ENCODE results near the gene PRDM2. TPM values are rescaled to one million over a fixed set of nuclear protein-coding genes. Genes with fewer than 3 reads are reported as not detected.

Gene PRDM2, protein sequence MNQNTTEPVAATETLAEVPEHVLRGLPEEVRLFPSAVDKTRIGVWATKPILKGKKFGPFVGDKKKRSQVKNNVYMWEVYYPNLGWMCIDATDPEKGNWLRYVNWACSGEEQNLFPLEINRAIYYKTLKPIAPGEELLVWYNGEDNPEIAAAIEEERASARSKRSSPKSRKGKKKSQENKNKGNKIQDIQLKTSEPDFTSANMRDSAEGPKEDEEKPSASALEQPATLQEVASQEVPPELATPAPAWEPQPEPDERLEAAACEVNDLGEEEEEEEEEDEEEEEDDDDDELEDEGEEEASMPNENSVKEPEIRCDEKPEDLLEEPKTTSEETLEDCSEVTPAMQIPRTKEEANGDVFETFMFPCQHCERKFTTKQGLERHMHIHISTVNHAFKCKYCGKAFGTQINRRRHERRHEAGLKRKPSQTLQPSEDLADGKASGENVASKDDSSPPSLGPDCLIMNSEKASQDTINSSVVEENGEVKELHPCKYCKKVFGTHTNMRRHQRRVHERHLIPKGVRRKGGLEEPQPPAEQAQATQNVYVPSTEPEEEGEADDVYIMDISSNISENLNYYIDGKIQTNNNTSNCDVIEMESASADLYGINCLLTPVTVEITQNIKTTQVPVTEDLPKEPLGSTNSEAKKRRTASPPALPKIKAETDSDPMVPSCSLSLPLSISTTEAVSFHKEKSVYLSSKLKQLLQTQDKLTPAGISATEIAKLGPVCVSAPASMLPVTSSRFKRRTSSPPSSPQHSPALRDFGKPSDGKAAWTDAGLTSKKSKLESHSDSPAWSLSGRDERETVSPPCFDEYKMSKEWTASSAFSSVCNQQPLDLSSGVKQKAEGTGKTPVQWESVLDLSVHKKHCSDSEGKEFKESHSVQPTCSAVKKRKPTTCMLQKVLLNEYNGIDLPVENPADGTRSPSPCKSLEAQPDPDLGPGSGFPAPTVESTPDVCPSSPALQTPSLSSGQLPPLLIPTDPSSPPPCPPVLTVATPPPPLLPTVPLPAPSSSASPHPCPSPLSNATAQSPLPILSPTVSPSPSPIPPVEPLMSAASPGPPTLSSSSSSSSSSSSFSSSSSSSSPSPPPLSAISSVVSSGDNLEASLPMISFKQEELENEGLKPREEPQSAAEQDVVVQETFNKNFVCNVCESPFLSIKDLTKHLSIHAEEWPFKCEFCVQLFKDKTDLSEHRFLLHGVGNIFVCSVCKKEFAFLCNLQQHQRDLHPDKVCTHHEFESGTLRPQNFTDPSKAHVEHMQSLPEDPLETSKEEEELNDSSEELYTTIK (N-terminal part only)
- 7.2 and 7.4 TPM in 2 replicates for polyA plus RNA-seq (2012; rRNA removed)
- polyA plus RNA-seq (2012; cell fraction: cytosol; rRNA removed) = 6.5 and 6.7 TPM in 2 replicates
- 27.2 and 29.4 TPM in 2 replicates for polyA plus RNA-seq (2012; cell fraction: nucleus; rRNA removed)

DNA sequence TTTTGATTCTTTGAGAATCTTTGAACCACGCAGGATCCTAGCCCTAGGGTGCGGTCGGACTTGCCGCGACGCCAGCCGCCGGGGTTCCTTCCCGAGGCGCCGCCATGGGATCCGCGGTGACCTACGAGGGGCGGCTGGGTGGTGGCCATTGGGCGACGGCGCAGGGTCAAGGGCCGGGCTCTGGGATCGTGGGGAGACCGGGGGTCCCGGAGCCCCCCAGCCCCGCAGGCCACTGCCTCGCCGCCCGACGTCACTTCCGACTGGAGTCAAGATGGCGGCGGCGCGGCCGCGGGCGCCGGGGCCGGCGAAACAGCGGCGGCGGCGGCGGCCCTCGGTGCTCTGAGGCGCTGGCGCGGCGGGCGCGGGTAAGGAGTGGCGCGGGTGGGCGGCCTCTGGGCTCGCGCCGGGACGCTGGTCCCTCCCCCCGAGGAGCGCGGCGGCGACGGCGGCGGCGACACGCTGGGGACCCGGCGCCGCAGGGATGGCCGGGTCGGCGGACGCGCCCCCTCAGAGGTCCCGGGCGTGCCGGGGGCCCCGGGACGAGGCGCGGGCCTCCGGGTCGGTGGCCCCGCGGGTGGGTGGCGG, at the start of gene PRDM2:
Gene PRDM2 (plus strand): TSS at position 253 of the 585 bp plus-strand sequence. CDS start 15,418 bp downstream, outside the sequence.
- no peaks in the 10 kb centered on the region for H3K36me3 ChIP-seq (replicated peaks in 1 of 2; ENCODE audit: control insufficient read depth in 1 of 2, insufficient read depth in 2 of 2, low read length in 1 of 2)
- no peaks in the 10 kb centered on the region for H4K20me1 ChIP-seq (ENCODE audit: insufficient read depth)
- H3K27ac ChIP-seq (ENCODE audit: low read depth in 2 of 2, low read length in 1 of 2) = peak within 1 kb of the TSS in 1 of 2 experiments; percentile 29; a peak in 1 of 4 replicates
- POLR2A ChIA-PET = no interaction called here
- peaks cover 13% of the 10 kb centered on the region for H3F3A ChIP-seq (replicated peaks; ENCODE audit: insufficient read depth)
- peaks cover 4% of the 10 kb centered on the region; the same call in 1 of the 2 replicates for H3K79me2 ChIP-seq (ENCODE audit: insufficient read depth)
- 25% methylated on average over 4 of the region's 87 CpGs for whole genome bisulfite sequencing (ENCODE audit: low lambda C conversion rate)
- peak within 1 kb of the TSS; percentile 87 for H3K4me2 ChIP-seq
- H3K27me3 ChIP-seq (ENCODE audit: insufficient read depth) = peaks cover 2% of the 10 kb centered on the region; the same call in 1 of the 2 replicates
- peak within 1 kb of the TSS; percentile 89 for H2AFZ ChIP-seq (ENCODE audit: low read depth)
- peak within 1 kb of the TSS; percentile 69 for H3K9ac ChIP-seq
- H3K9me2 ChIP-seq = no peaks in the 10 kb centered on the region
- no peaks in the 10 kb centered on the region for H3K9me3 ChIP-seq
- TF ChIP-seq TAF1 (IDR thresholded peaks at IDR 0.05; ENCODE audit: borderline replicate concordance, low read depth, low read length) (peak; percentile 77), POLR2AphosphoS5 (IDR thresholded peaks at IDR 0.05; ENCODE audit: low read depth, low read length) (peak; percentile 43), TEAD4 (IDR thresholded peaks at IDR 0.05; ENCODE audit: borderline replicate concordance, insufficient read depth) (no peak), EP300 (IDR thresholded peaks at IDR 0.05; ENCODE audit: borderline replicate concordance in 1 of 2, low read depth in 1 of 2, low read length in 1 of 2) (no peak), YY1 (IDR thresholded peaks at IDR 0.05; ENCODE audit: low read depth) (peak; percentile 87), GABPA (IDR thresholded peaks at IDR 0.05; ENCODE audit: low read depth) (peak; percentile 53; the same call in 1 of the 2 replicates)
- peak; percentile 88 for DNase-seq
- H3K4me1 ChIP-seq (ENCODE audit: control insufficient read depth in 1 of 2, insufficient read depth in 2 of 2, low read depth in 1 of 2, low read length in 1 of 2) = peaks cover 0 to 8% of the 10 kb centered on the region in 2 experiments; a peak in 1 of 4 replicates
- CTCF ChIA-PET = no interaction called here
- peak within 1 kb of the TSS; percentile 72 to 77 for H3K4me3 ChIP-seq (ENCODE audit: low read depth in 2 of 2, low read length in 1 of 2)

GRCh38 chr1:13651279-13651678, 48.7 kb upstream of the PRDM2 start:
- Histone ChIP-seq H3F3A (replicated peaks; ENCODE audit: insufficient read depth) (no peaks in the 10 kb centered on the region), H3K9ac (no peak overlapping the region), H3K4me3 (ENCODE audit: low read depth in 2 of 2, low read length in 1 of 2) (no peak overlapping the region), H3K9me2 (no peaks in the 10 kb centered on the region), H3K79me2 (ENCODE audit: insufficient read depth) (no peaks in the 10 kb centered on the region), H3K4me1 (ENCODE audit: control insufficient read depth in 1 of 2, insufficient read depth in 2 of 2, low read depth in 1 of 2, low read length in 1 of 2) (no peaks in the 10 kb centered on the region), H3K27me3 (ENCODE audit: insufficient read depth) (no peaks in the 10 kb centered on the region), H3K27ac (ENCODE audit: low read depth in 2 of 2, low read length in 1 of 2) (no peak overlapping the region), H2AFZ (ENCODE audit: low read depth) (no peak overlapping the region), H3K9me3 (no peaks in the 10 kb centered on the region), H3K4me2 (no peak overlapping the region), H4K20me1 (ENCODE audit: insufficient read depth) (no peaks in the 10 kb centered on the region), H3K36me3 (replicated peaks in 1 of 2; ENCODE audit: control insufficient read depth in 1 of 2, insufficient read depth in 2 of 2, low read length in 1 of 2) (no peaks in the 10 kb centered on the region)
- no peak for DNase-seq
- 17% methylated on average over 3 of the region's 3 CpGs for WGBS (ENCODE audit: low lambda C conversion rate)
- TF ChIP-seq TEAD4 (IDR thresholded peaks at IDR 0.05; ENCODE audit: borderline replicate concordance, insufficient read depth) (no peak), NRF1 (IDR thresholded peaks at IDR 0.05; ENCODE audit: low read depth, low read length) (no peak), RAD21 (IDR thresholded peaks at IDR 0.05; ENCODE audit: low read length) (no peak), FOSL2 (IDR thresholded peaks at IDR 0.05; ENCODE audit: borderline replicate concordance, low read depth) (no peak), JUND (IDR thresholded peaks at IDR 0.05) (no peak)
- TF ChIP-seq, protein P1, sequence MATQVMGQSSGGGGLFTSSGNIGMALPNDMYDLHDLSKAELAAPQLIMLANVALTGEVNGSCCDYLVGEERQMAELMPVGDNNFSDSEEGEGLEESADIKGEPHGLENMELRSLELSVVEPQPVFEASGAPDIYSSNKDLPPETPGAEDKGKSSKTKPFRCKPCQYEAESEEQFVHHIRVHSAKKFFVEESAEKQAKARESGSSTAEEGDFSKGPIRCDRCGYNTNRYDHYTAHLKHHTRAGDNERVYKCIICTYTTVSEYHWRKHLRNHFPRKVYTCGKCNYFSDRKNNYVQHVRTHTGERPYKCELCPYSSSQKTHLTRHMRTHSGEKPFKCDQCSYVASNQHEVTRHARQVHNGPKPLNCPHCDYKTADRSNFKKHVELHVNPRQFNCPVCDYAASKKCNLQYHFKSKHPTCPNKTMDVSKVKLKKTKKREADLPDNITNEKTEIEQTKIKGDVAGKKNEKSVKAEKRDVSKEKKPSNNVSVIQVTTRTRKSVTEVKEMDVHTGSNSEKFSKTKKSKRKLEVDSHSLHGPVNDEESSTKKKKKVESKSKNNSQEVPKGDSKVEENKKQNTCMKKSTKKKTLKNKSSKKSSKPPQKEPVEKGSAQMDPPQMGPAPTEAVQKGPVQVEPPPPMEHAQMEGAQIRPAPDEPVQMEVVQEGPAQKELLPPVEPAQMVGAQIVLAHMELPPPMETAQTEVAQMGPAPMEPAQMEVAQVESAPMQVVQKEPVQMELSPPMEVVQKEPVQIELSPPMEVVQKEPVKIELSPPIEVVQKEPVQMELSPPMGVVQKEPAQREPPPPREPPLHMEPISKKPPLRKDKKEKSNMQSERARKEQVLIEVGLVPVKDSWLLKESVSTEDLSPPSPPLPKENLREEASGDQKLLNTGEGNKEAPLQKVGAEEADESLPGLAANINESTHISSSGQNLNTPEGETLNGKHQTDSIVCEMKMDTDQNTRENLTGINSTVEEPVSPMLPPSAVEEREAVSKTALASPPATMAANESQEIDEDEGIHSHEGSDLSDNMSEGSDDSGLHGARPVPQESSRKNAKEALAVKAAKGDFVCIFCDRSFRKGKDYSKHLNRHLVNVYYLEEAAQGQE (IDR thresholded peaks at IDR 0.05; ENCODE audit: low read depth, low read length) = no peak
- ChIA-PET POLR2A (no interaction called here), CTCF (no interaction called here)
